Endothelial cell of umbilical vein (primary cell): ENCODE data around the gene TSPO. TPM values are rescaled to one million over a fixed set of nuclear protein-coding genes. Genes with fewer than 3 reads are reported as not detected.
"Not testable (repeated sequence)": the region's sequence is repeated elsewhere in the genome, so short reads cannot be mapped to it uniquely, and the experiment has no call there.

ENCODE experiments used
- BruUV-seq: library from RNA; stranded (reverse); fragments of 400-500 nt; replicated peaks from 2 replicates; lab custom pipeline; 2021; lab: Mats Ljungman, UMichigan
- CTCF ChIA-PET: fragments of 300-600, 350-600 bp; sonication (Branson Sonifier 250); formaldehyde crosslinking; loops from one replicate; lab custom pipeline; 2021; ENCODE audit warnings: antibody characterized with exemption, inconsistent platforms; lab: Charles Lee
- POLR2A ChIA-PET: fragments of 300-600, 350-600 bp; sonication (Branson Sonifier 250); formaldehyde crosslinking; loops from one replicate; lab custom pipeline; 2021; ENCODE audit warnings: antibody characterized with exemption, inconsistent platforms; lab: Charles Lee
- DNase-seq: peaks from one replicate; pipeline ENCODE4 v3.0.0-alpha.2; 2011; ENCODE audit warnings: low read depth, low spot score
- FAIRE-seq: peaks from 2 replicates; lab custom pipeline; 2011; peaks lifted over from hg19 to GRCh38; lab: Jason Lieb, UNC
- H2AFZ ChIP-seq: 2 replicates; pipeline ENCODE4 v1.6.0; 2012; ENCODE audit warnings: low read depth, low read length, control low read depth, inconsistent platforms
- H3K27ac ChIP-seq: 2 replicates; pipeline ENCODE4 v1.5.1; 2011; ENCODE audit warnings: low read depth, mild to moderate bottlenecking, control low read depth, low read length, moderate library complexity; ENCODE audit not compliant: insufficient read depth
- H3K27me3 ChIP-seq, 2 experiments: 2 replicates each; pipeline versions ENCODE4 v1.6.0 to v1.6.1; 2011; ENCODE audit warnings: low read length in 2 of 2, mixed read lengths in 1 of 2; ENCODE audit not compliant: control insufficient read depth in 2 of 2, insufficient read depth in 2 of 2
- H3K36me3 ChIP-seq, 2 experiments: 2 replicates in 1 of 2; 3 replicates in 1 of 2; pipeline ENCODE4 v1.5.1; 2011; ENCODE audit warnings: low read length in 2 of 2, mild to moderate bottlenecking in 1 of 2, moderate library complexity in 1 of 2; ENCODE audit not compliant: control insufficient read depth in 2 of 2, insufficient read depth in 2 of 2; ENCODE audit errors: extremely low read depth in 1 of 2
- H3K4me1 ChIP-seq: 3 replicates; pipeline ENCODE4 v1.5.1; 2011; ENCODE audit warnings: mild to moderate bottlenecking, low read length; ENCODE audit not compliant: control insufficient read depth, insufficient read depth; ENCODE audit errors: extremely low read depth
- H3K4me2 ChIP-seq: 2 replicates; pipeline ENCODE4 v1.6.1; 2011; ENCODE audit warnings: low read length, control low read depth, mixed read lengths; ENCODE audit not compliant: insufficient read depth
- H3K4me3 ChIP-seq, 3 experiments: fragments of 200-600 bp in 1 of 3; sonication (generic), shearing (Covaris generic) in 1 of 3; replicated peaks in 1 of 3; 2 replicates each; pipeline ENCODE4 v1.5.1; 2011 to 2016; ENCODE audit warnings: control low read depth in 3 of 3, low read length in 3 of 3, mild to moderate bottlenecking in 2 of 3, inconsistent platforms in 1 of 3, low read depth in 1 of 3, moderate library complexity in 1 of 3; ENCODE audit not compliant: insufficient read depth in 1 of 3
- H3K79me2 ChIP-seq: 2 replicates; pipeline ENCODE4 v1.6.0; 2012; ENCODE audit warnings: low read length, inconsistent platforms; ENCODE audit not compliant: control insufficient read depth, insufficient read depth
- H3K9ac ChIP-seq: replicated peaks from 2 replicates; pipeline ENCODE3; 2011; ENCODE audit warnings: low read length, control low read depth; ENCODE audit not compliant: insufficient read depth; ENCODE audit errors: extremely low read depth
- H3K9me1 ChIP-seq: replicated peaks from 3 replicates; pipeline ENCODE4 v1.6.0; 2011; ENCODE audit warnings: mild to moderate bottlenecking, low read length; ENCODE audit not compliant: control insufficient read depth, insufficient read depth; ENCODE audit errors: extremely low read depth
- H3K9me3 ChIP-seq: replicated peaks from 2 replicates; pipeline ENCODE4 v1.5.1; 2012; ENCODE audit warnings: low read length, inconsistent platforms; ENCODE audit not compliant: control insufficient read depth, insufficient read depth
- H4K20me1 ChIP-seq: replicated peaks from 2 replicates; pipeline ENCODE3; 2011; ENCODE audit warnings: mild to moderate bottlenecking, low read length; ENCODE audit not compliant: control insufficient read depth, insufficient read depth; ENCODE audit errors: extremely low read depth
- JUN ChIP-seq: IDR thresholded peaks from 2 replicates; pipeline ENCODE4 v1.6.1; 2011; ENCODE audit warnings: borderline replicate concordance, low read depth; ENCODE audit not compliant: insufficient read length, insufficient read depth
- dilution Hi-C: fragments of 300-500 bp; cut with MboI; formaldehyde crosslinking; loops from one replicate; pipeline ENCODE4 v1.15.0; 2019; ENCODE audit warnings: low sequenced_read_pairs; ENCODE audit not compliant: extremely low pct_ligation_motif_present
- intact Hi-C: fragments of 100-400 bp; cut with micrococcal nuclease; formaldehyde crosslinking; loops from one replicate; pipeline ENCODE4 v1.10.0; 2022
- polyA plus RNA-seq, 4 experiments: library from polyadenylated mRNA; depleted of rRNA in 3 of 4; stranded (reverse) in 3 of 4; unstranded in 1 of 4; fragments of >200 nt; gene quantifications; 2 replicates each; pipeline versions ENCODE4 v1.2.1 to v1.2.3, GENCODE V29; 2011 to 2012; ENCODE audit warnings: missing spikeins in 1 of 4
- total RNA-seq: library from RNA; stranded (reverse); gene quantifications from 2 replicates; pipeline ENCODE4 v1.2.3, GENCODE V29; 2021
- TF ChIP-seq, protein P1 (sequence below): IDR thresholded peaks from 2 replicates; pipeline ENCODE4 v1.6.1; 2011; ENCODE audit not compliant: insufficient read depth, insufficient read length

Gene TSPO
- total and polyA plus RNA-seq, 2 donors (not counting 3 experiments of a cell fraction or from before 2014, with no cell fraction given), result 328 to 720 TPM

DNA sequence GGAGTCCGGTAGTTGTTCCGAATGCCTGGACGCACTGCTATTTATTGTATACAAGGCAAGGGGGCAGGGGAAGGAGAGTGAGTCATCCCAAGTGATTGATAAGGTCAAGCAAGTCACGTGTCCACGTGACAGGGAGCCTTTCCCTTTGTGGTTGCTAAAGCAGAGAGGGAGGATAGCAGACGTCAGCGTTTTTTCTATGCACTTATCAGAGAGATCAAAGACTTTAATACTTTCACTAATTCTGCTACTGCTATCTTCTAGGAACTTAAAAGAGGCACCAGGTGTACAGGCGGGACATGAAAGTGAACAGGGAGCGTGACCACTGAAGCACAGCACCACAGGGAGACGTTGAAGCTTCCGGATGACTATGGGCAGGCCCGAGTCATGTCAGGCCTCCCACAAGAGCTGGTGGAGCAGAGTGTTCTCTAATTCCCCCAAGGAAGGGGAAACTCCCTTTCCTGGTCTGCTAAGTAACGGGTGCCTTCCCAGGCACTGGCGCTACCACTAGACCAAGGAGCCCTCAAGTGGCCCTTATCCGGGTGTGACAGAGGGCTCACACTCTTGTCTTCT, 47.2 kb upstream of the TSPO start:
- H3K36me3 ChIP-seq, H3K79me2 ChIP-seq, H3K9me3 ChIP-seq, H3K9me1 ChIP-seq, dilution Hi-C loops, H2AFZ ChIP-seq, H4K20me1 ChIP-seq, H3K4me1 ChIP-seq, intact Hi-C loops, H3K27me3 ChIP-seq, H3K4me2 ChIP-seq, H3K4me3 ChIP-seq, H3K9ac ChIP-seq, H3K27ac ChIP-seq, CTCF ChIA-PET, BruUV-seq, POLR2A ChIA-PET: not testable (repeated sequence)
- FAIRE-seq, result peak; percentile 73
- peak; percentile 44 for DNase-seq
- peak; percentile 74 for TF ChIP-seq JUN
- TF ChIP-seq, protein P1, sequence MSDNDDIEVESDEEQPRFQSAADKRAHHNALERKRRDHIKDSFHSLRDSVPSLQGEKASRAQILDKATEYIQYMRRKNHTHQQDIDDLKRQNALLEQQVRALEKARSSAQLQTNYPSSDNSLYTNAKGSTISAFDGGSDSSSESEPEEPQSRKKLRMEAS, result peak; percentile 68

DNA sequence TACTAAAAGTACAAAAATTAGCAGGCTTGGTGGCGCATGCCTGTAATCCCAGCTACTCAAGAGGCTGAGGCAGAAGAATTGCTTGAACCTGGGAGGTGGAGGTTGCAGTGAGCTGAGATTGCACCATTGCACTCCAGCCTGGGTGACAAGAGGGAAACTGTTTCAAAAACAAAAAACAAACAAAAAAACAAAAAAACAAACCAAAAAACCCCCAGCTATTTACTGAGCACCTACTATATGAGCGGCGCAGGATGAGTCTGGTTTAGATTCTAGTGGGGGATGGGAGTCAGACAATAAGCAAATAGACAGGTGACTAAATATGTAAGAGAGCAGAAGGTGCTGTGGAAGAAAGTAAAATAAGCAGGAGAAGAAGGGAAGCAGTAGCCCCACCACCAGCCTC, 46.4 kb upstream of the TSPO start:
- H3K79me2 ChIP-seq, BruUV-seq, dilution Hi-C loops, H3K4me2 ChIP-seq, H3K36me3 ChIP-seq, H4K20me1 ChIP-seq, DNase-seq, H3K9ac ChIP-seq, intact Hi-C loops, POLR2A ChIA-PET, H3K27me3 ChIP-seq, H3K4me3 ChIP-seq, FAIRE-seq, H3K4me1 ChIP-seq, H3K9me3 ChIP-seq, H3K9me1 ChIP-seq, CTCF ChIA-PET, H3K27ac ChIP-seq, H2AFZ ChIP-seq: not testable (repeated sequence)
